Chondrocyte (in vitro differentiated cells): Measurements from ENCODE around the gene TTC21B. TPM values are rescaled to one million over a fixed set of nuclear protein-coding genes. Genes with fewer than 3 reads are reported as not detected.

Experiments
- DNase-seq: peaks from one replicate; pipeline ENCODE4 v3.0.0; 2021; ENCODE audit warnings: mixed read lengths, low spot score
- H3K27ac Mint-ChIP-seq: one replicate; pipeline ENCODE4 v1.8.0; 2021; ENCODE audit warnings: mild to moderate bottlenecking, moderate library complexity, mixed read lengths; ENCODE audit not compliant: unreplicated experiment
- H3K27me3 Mint-ChIP-seq: 2 replicates; pipeline ENCODE4 v1.8.0; 2021; ENCODE audit warnings: low read depth, mixed read lengths
- H3K36me3 Mint-ChIP-seq: 2 replicates; pipeline ENCODE4 v1.8.0; 2021; ENCODE audit warnings: low read depth, mixed read lengths
- H3K4me1 Mint-ChIP-seq: 2 replicates; pipeline ENCODE4 v1.8.0; 2021; ENCODE audit warnings: low read depth, mild to moderate bottlenecking, mixed read lengths
- H3K4me3 Mint-ChIP-seq: one replicate; pipeline ENCODE4 v1.8.0; 2021; ENCODE audit warnings: mild to moderate bottlenecking, moderate library complexity, mixed read lengths; ENCODE audit not compliant: unreplicated experiment
- H3K9me3 Mint-ChIP-seq: 2 replicates; pipeline ENCODE4 v1.8.0; 2021; ENCODE audit warnings: low read depth, mixed read lengths
- CTCF ChIP-seq: fragments of 200-600 bp; sonication (generic); IDR thresholded peaks from 2 replicates; pipeline ENCODE4 v1.5.0; 2021; ENCODE audit warnings: antibody characterized with exemption, mild to moderate bottlenecking, moderate library complexity
- total RNA-seq: library from RNA; stranded (reverse); gene quantifications from 3 replicates; pipeline ENCODE4 v1.2.1, GENCODE V29; 2021

TTC21B gene
- total RNA-seq, 1 donor from 2014 or later: 12.7 TPM

GRCh38 chr2:165911231-165911630, 42.3 kb downstream of the TTC21B start:
- H3K36me3 Mint-ChIP-seq: peaks cover 15% of the 10 kb centered on the region
- H3K4me3 Mint-ChIP-seq: no peak overlapping the region
- no peaks in the 10 kb centered on the region for H3K9me3 Mint-ChIP-seq
- peaks cover 9% of the 10 kb centered on the region for H3K4me1 Mint-ChIP-seq
- H3K27me3 Mint-ChIP-seq: no peaks in the 10 kb centered on the region
- no peak for DNase-seq
- no peak for TF ChIP-seq CTCF
- no peak overlapping the region for H3K27ac Mint-ChIP-seq

- Mint-ChIP-seq H3K4me3 (no peak overlapping the region), H3K27ac (no peak overlapping the region), H3K9me3 (no peaks in the 10 kb centered on the region)
Observed at GRCh38 chr2:165909466-165909865, 44.1 kb downstream of the TTC21B start.

GRCh38 chr2:165905854-165906253, 47.7 kb downstream of the TTC21B start:
- peaks cover 12% of the 10 kb centered on the region for H3K36me3 Mint-ChIP-seq
- no peak for DNase-seq
- H3K27me3 Mint-ChIP-seq: no peaks in the 10 kb centered on the region
- H3K4me1 Mint-ChIP-seq: peaks cover 25% of the 10 kb centered on the region
- no peak overlapping the region for H3K4me3 Mint-ChIP-seq
- no peaks in the 10 kb centered on the region for H3K9me3 Mint-ChIP-seq
- TF ChIP-seq CTCF: no peak
- peak overlapping the region; percentile 9 for H3K27ac Mint-ChIP-seq

More at GRCh38 chr2:165909466-165909865, 44.1 kb downstream of the TTC21B start:
- Mint-ChIP-seq H3K27me3 (no peaks in the 10 kb centered on the region), H3K36me3 (peaks cover 18% of the 10 kb centered on the region), H3K4me1 (peaks cover 21% of the 10 kb centered on the region)
- no peak for TF ChIP-seq CTCF
- DNase-seq: no peak

- Mint-ChIP-seq H3K4me1 (peaks cover 25% of the 10 kb centered on the region), H3K36me3 (peaks cover 12% of the 10 kb centered on the region), H3K4me3 (no peak overlapping the region), H3K27me3 (no peaks in the 10 kb centered on the region), H3K27ac (peak overlapping the region; percentile 9), H3K9me3 (no peaks in the 10 kb centered on the region)
- TF ChIP-seq CTCF: no peak
- no peak for DNase-seq
Observed at GRCh38 chr2:165905269-165905668, 48.3 kb downstream of the TTC21B start.

GRCh38 chr2:165904432-165904831, 49.1 kb downstream of the TTC21B start:
- no peak for TF ChIP-seq CTCF
- no peaks in the 10 kb centered on the region for H3K27me3 Mint-ChIP-seq
- DNase-seq: no peak
- peaks cover 14% of the 10 kb centered on the region for H3K36me3 Mint-ChIP-seq
- no peak overlapping the region for H3K27ac Mint-ChIP-seq
- no peak overlapping the region for H3K4me3 Mint-ChIP-seq
- no peaks in the 10 kb centered on the region for H3K9me3 Mint-ChIP-seq
- peaks cover 28% of the 10 kb centered on the region for H3K4me1 Mint-ChIP-seq
